ENCODE measurements around the gene COL1A1. TPM values are rescaled to one million over a fixed set of nuclear protein-coding genes. Genes with fewer than 3 reads are reported as not detected.

COL1A1 gene
- total and polyA plus RNA-seq, 2 of the 13 experiments (the other 11 are each of a cell fraction or from before 2014, with no cell fraction given) = 0.05 TPM; not detected in 1

DNA sequence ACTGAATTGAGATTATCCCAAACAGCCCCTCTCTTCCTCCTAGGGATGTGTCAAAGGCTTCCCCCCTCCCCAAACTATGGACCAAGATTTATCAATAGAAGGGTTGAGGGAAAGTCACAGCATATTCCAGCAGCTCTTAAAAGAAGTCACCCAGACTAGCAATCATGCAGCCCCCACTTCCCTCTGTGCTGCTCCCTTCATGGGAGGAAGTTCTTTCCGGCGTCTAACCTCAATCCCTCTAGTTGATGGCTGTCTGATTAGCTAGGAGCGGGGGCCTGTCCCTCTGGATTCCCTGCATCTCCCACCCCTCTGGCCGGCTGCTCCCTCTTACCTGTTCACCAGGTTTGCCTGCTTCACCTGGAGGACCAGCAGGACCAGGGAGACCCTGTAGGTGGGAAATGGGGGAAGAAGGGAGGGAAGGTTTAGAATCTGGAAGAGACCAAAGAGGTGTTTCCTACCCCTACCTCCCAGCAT lies 9.2 kb downstream of the COL1A1 start (continued):
- TF ChIP-seq ZNF615 (CRISPR knock-in tag; IDR thresholded peaks at IDR 0.05; ENCODE audit: borderline replicate concordance) = no peak
- TF ChIP-seq IRF9 (CRISPR knock-in tag; IDR thresholded peaks at IDR 0.05; ENCODE audit: borderline replicate concordance) = no peak
- no peak for TF ChIP-seq ZNF180 (CRISPR knock-in tag; IDR thresholded peaks at IDR 0.05; ENCODE audit: borderline replicate concordance, low read depth)
- no peak for TF ChIP-seq LBX2 (CRISPR knock-in tag; IDR thresholded peaks at IDR 0.05; ENCODE audit: borderline replicate concordance)

- DNase-seq (ENCODE audit: low spot score) (no peak), ATAC-seq (no peak), FAIRE-seq (no peak)
- CTCF ChIA-PET (ENCODE audit: low intra/inter-chr PET ratio, low total read pairs) = no interaction called here
- no peaks in the 10 kb centered on the region for H3K9me3 ChIP-seq (ENCODE audit: low read length)
- H3K79me2 ChIP-seq (ENCODE audit: insufficient read depth, low read length) = no peaks in the 10 kb centered on the region
- peaks cover 25 to 100% of the 10 kb centered on the region in 2 experiments for H3K27me3 ChIP-seq (ENCODE audit: control insufficient read depth in 1 of 2, insufficient read depth in 2 of 2, low read length in 2 of 2)
- H3K4me1 ChIP-seq (ENCODE audit: insufficient read depth, low read length) = no peaks in the 10 kb centered on the region
- H3K4me2 ChIP-seq (ENCODE audit: low read depth, low read length) = no peak overlapping the region
- H3K9ac ChIP-seq (ENCODE audit: insufficient read depth, low read depth, low read length) = no peak overlapping the region
- WGBS (ENCODE audit: low lambda C conversion rate) = 25% methylated on average over 18 of the region's 21 CpGs
- H3K4me3 ChIP-seq (replicated peaks in 1 of 3; ENCODE audit: insufficient read depth in 1 of 3, low read depth in 2 of 3, low read length in 3 of 3) = no peak overlapping the region
- H3K27ac ChIP-seq (ENCODE audit: extremely low read length, insufficient read depth, low read length) = no peak overlapping the region
- in situ Hi-C loops (cut with HindIII; ENCODE audit: extremely low pct_ligation_motif_present, low pct_unique_long_range_greater_than_20kb) (no loop called here), intact Hi-C loops (cut with micrococcal nuclease; ENCODE audit: unreplicated experiment) (no loop called here)
- POLR2A ChIA-PET = no interaction called here
- no peak overlapping the region for H2AFZ ChIP-seq (ENCODE audit: low read length)
- no TSS peak for BruUV-seq (replicated peaks)
- H4K20me1 ChIP-seq (ENCODE audit: insufficient read depth, low read length) = no peaks in the 10 kb centered on the region
- H3K36me3 ChIP-seq (replicated peaks in 1 of 2; ENCODE audit: control insufficient read depth in 1 of 2, insufficient read depth in 2 of 2, low read length in 2 of 2) = no peaks in the 10 kb centered on the region
- TF ChIP-seq ZNF562 (CRISPR knock-in tag; IDR thresholded peaks at IDR 0.05; ENCODE audit: borderline replicate concordance) (no peak), ZNF382 (CRISPR knock-in tag; IDR thresholded peaks at IDR 0.05; ENCODE audit: borderline replicate concordance) (no peak), PAF1 (CRISPR knock-in tag; IDR thresholded peaks at IDR 0.05) (no peak), MIXL1 (CRISPR knock-in tag; IDR thresholded peaks at IDR 0.05) (no peak), RFXANK (CRISPR knock-in tag; IDR thresholded peaks at IDR 0.05) (no peak), TMF1 (CRISPR knock-in tag; IDR thresholded peaks at IDR 0.05; ENCODE audit: low read depth) (no peak), ZSCAN25 (CRISPR knock-in tag; IDR thresholded peaks at IDR 0.05) (no peak), ZNF10 (CRISPR knock-in tag; IDR thresholded peaks at IDR 0.05; ENCODE audit: borderline replicate concordance, low read depth) (no peak), SMAD9 (CRISPR knock-in tag; IDR thresholded peaks at IDR 0.05) (no peak), ZNF644 (CRISPR knock-in tag; IDR thresholded peaks at IDR 0.05; ENCODE audit: low read depth) (no peak), ZNF232 (CRISPR knock-in tag; IDR thresholded peaks at IDR 0.05; ENCODE audit: borderline replicate concordance) (no peak), KLF16 (CRISPR knock-in tag; IDR thresholded peaks at IDR 0.05) (no peak), SP2 (CRISPR knock-in tag; IDR thresholded peaks at IDR 0.05) (no peak)
- TF ChIP-seq, protein P1, sequence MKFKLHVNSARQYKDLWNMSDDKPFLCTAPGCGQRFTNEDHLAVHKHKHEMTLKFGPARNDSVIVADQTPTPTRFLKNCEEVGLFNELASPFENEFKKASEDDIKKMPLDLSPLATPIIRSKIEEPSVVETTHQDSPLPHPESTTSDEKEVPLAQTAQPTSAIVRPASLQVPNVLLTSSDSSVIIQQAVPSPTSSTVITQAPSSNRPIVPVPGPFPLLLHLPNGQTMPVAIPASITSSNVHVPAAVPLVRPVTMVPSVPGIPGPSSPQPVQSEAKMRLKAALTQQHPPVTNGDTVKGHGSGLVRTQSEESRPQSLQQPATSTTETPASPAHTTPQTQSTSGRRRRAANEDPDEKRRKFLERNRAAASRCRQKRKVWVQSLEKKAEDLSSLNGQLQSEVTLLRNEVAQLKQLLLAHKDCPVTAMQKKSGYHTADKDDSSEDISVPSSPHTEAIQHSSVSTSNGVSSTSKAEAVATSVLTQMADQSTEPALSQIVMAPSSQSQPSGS (CRISPR knock-in tag; IDR thresholded peaks at IDR 0.05) = no peak
- TF ChIP-seq, protein P2, sequence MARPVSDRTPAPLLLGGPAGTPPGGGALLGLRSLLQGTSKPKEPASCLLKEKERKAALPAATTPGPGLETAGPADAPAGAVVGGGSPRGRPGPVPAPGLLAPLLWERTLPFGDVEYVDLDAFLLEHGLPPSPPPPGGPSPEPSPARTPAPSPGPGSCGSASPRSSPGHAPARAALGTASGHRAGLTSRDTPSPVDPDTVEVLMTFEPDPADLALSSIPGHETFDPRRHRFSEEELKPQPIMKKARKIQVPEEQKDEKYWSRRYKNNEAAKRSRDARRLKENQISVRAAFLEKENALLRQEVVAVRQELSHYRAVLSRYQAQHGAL (CRISPR knock-in tag; IDR thresholded peaks at IDR 0.05; ENCODE audit: not compliant biosample characterization) = no peak
These were observed 9.9 kb downstream of the COL1A1 start for GRCh38 chr17:50191359-50192143.
